K562 treated with DMSO at 1 percent for 48 hours (cell line): ENCODE results near the gene ZNF726. TPM values are rescaled to one million over a fixed set of nuclear protein-coding genes. Genes with fewer than 3 reads are reported as not detected.

ENCODE experiments used
- total RNA-seq: library from RNA; unstranded; fragments of 300-600 nt; gene quantifications from 2 replicates; pipeline ENCODE4 v1.2.3, GENCODE V29; 2022; ENCODE audit warnings: low replicate concordance; ENCODE audit errors: extremely low read depth

The ZNF726 gene
- total RNA-seq = not detected in 2 replicates

GRCh38 chr19:23914402-23915286 lies at the start of gene ZNF726:
Gene ZNF726 (plus strand): TSS chr19:23914886. CDS start chr19:23914995, 109 bp downstream.

Other genes with a start within 250 kb of the ZNF726 start
- gene ZNF675, start 227.7 kb upstream of the ZNF726 start, total RNA-seq = not detected in 2 replicates
- gene ZNF681, start 156.0 kb upstream of the ZNF726 start, total RNA-seq = not detected in 2 replicates
- not detected in 2 replicates for gene ZNF254, start 172.3 kb downstream of the ZNF726 start, total RNA-seq